KMS-11 (cell line): Measurements from ENCODE around the gene GLDC.

Experiments used
- H2AFZ ChIP-seq: fragments of 200-600 bp; sonication (generic); 2 replicates; pipeline ENCODE4 v1.6.1; 2016; ENCODE audit warnings: antibody characterized with exemption, mixed run types, low read depth
- H3K27ac ChIP-seq: fragments of 200-600 bp; sonication (generic); 2 replicates; pipeline ENCODE4 v1.6.1; 2016; ENCODE audit warnings: mild to moderate bottlenecking, mixed run types
- H3K27me3 ChIP-seq: fragments of 200-600 bp; sonication (generic); 2 replicates; pipeline ENCODE4 v1.6.1; 2017; ENCODE audit warnings: mild to moderate bottlenecking, low read depth, mixed run types, moderate library complexity; ENCODE audit not compliant: insufficient read depth
- H3K36me3 ChIP-seq: fragments of 200-600 bp; sonication (generic); 2 replicates; pipeline ENCODE4 v1.6.1; 2017; ENCODE audit warnings: mild to moderate bottlenecking, mixed run types; ENCODE audit not compliant: insufficient read depth
- H3K4me1 ChIP-seq: fragments of 200-600 bp; sonication (generic); 2 replicates; pipeline ENCODE4 v1.6.1; 2016; ENCODE audit warnings: mild to moderate bottlenecking, low read depth, mixed run types; ENCODE audit not compliant: poor library complexity, severe bottlenecking
- H3K4me2 ChIP-seq: fragments of 200-600 bp; sonication (generic); 2 replicates; pipeline ENCODE4 v1.7.0; 2016; ENCODE audit warnings: mild to moderate bottlenecking, mixed run types
- H3K4me3 ChIP-seq: fragments of 200-600 bp; sonication (generic); IDR thresholded peaks from 2 replicates; pipeline ENCODE4 v1.6.1; 2017; ENCODE audit warnings: low read depth, low read length, mixed read lengths; ENCODE audit not compliant: insufficient read depth
- H3K79me2 ChIP-seq: fragments of 200-600 bp; sonication (generic); 2 replicates; pipeline ENCODE4 v1.6.1; 2016; ENCODE audit warnings: low read depth, mixed run types; ENCODE audit not compliant: insufficient read depth
- H3K9ac ChIP-seq: fragments of 200-600 bp; sonication (generic); 2 replicates; pipeline ENCODE4 v1.6.1; 2016; ENCODE audit warnings: mild to moderate bottlenecking, mixed run types
- H4K20me1 ChIP-seq: fragments of 200-600 bp; sonication (generic); 2 replicates; pipeline ENCODE4 v1.6.1; 2016; ENCODE audit warnings: mild to moderate bottlenecking, mixed run types; ENCODE audit not compliant: insufficient read depth
- CTCF ChIP-seq: fragments of 200-600 bp; sonication (generic); conservative IDR thresholded peaks from 2 replicates; pipeline ENCODE4 v1.6.1; 2017; ENCODE audit warnings: low read depth, mild to moderate bottlenecking, antibody characterized with exemption, low read length, moderate library complexity, mixed read lengths

Gene GLDC

GRCh38 chr9:6639622-6640021 lies 5.9 kb downstream of the GLDC start:
- Histone ChIP-seq H2AFZ (no peak overlapping the region), H3K4me2 (no peak overlapping the region), H3K27ac (no peak overlapping the region), H3K27me3 (0 out of 2 replicates have a peak, but pooled peaks cover 3% of the 10 kb centered on the region), H3K36me3 (no peaks in the 10 kb centered on the region), H3K4me1 (no peaks in the 10 kb centered on the region), H3K79me2 (no peaks in the 10 kb centered on the region), H3K9ac (no peak overlapping the region), H4K20me1 (no peaks in the 10 kb centered on the region), H3K4me3 (no peak overlapping the region)
- TF ChIP-seq CTCF = no peak

- Histone ChIP-seq H3K4me3 (no peak overlapping the region), H3K4me1 (no peaks in the 10 kb centered on the region), H3K27ac (no peak overlapping the region), H3K27me3 (no peaks in the 10 kb centered on the region), H3K79me2 (no peaks in the 10 kb centered on the region), H4K20me1 (no peaks in the 10 kb centered on the region), H3K36me3 (no peaks in the 10 kb centered on the region), H3K9ac (no peak overlapping the region), H3K4me2 (no peak overlapping the region), H2AFZ (no peak overlapping the region)
- no peak for TF ChIP-seq CTCF
Measured at GRCh38 chr9:6634444-6634843, 11.1 kb downstream of the GLDC start.

GRCh38 chr9:6633378-6633777 lies 12.2 kb downstream of the GLDC start:
- no peak for TF ChIP-seq CTCF
- no peak overlapping the region for H2AFZ ChIP-seq
- no peak overlapping the region for H3K9ac ChIP-seq
- H3K4me3 ChIP-seq = no peak overlapping the region
- no peaks in the 10 kb centered on the region for H3K79me2 ChIP-seq
- H3K4me2 ChIP-seq = no peak overlapping the region
- no peaks in the 10 kb centered on the region for H4K20me1 ChIP-seq
- H3K27ac ChIP-seq = no peak overlapping the region
- no peaks in the 10 kb centered on the region for H3K4me1 ChIP-seq
- no peaks in the 10 kb centered on the region for H3K27me3 ChIP-seq
- no peaks in the 10 kb centered on the region for H3K36me3 ChIP-seq

GRCh38 chr9:6632516-6633183 lies 12.9 kb downstream of the GLDC start:
- no peaks in the 10 kb centered on the region for H3K4me1 ChIP-seq
- H3K4me3 ChIP-seq = no peak overlapping the region
- H4K20me1 ChIP-seq = no peaks in the 10 kb centered on the region
- no peak overlapping the region for H2AFZ ChIP-seq
- H3K36me3 ChIP-seq = no peaks in the 10 kb centered on the region
- H3K27ac ChIP-seq = no peak overlapping the region
- no peak overlapping the region for H3K4me2 ChIP-seq
- no peak for TF ChIP-seq CTCF
- H3K9ac ChIP-seq = no peak overlapping the region
- H3K79me2 ChIP-seq = no peaks in the 10 kb centered on the region
- H3K27me3 ChIP-seq = no peaks in the 10 kb centered on the region

- H3K79me2 ChIP-seq = no peaks in the 10 kb centered on the region
- H3K27ac ChIP-seq = no peak overlapping the region
- H2AFZ ChIP-seq = no peak overlapping the region
- no peak overlapping the region for H3K4me2 ChIP-seq
- H3K36me3 ChIP-seq = no peaks in the 10 kb centered on the region
- H3K27me3 ChIP-seq = no peaks in the 10 kb centered on the region
- no peak for TF ChIP-seq CTCF
- no peaks in the 10 kb centered on the region for H4K20me1 ChIP-seq
- H3K4me1 ChIP-seq = no peaks in the 10 kb centered on the region
- H3K9ac ChIP-seq = no peak overlapping the region
- no peak overlapping the region for H3K4me3 ChIP-seq
Measured at GRCh38 chr9:6631207-6631512, 14.4 kb downstream of the GLDC start.
